Neural cell (in vitro differentiated cells): ENCODE data around the gene ZNF444. TPM values are rescaled to one million over a fixed set of nuclear protein-coding genes. Genes with fewer than 3 reads are reported as not detected.

Experiments
- H2AFZ ChIP-seq: fragments of 200-600, 300-800 bp; sonication (generic), shearing (Covaris generic); 2 replicates; pipeline ENCODE4 v1.6.0; 2014; ENCODE audit warnings: low read depth, mild to moderate bottlenecking, antibody characterized with exemption, low read length, moderate library complexity
- H3F3A ChIP-seq: fragments of 200-600 bp; shearing (Covaris generic); 2 replicates; pipeline ENCODE4 v1.6.1; 2016; ENCODE audit warnings: mild to moderate bottlenecking, moderate library complexity, mixed read lengths, antibody characterized with exemption, low read length; ENCODE audit not compliant: insufficient read depth, poor library complexity, severe bottlenecking
- H3K27ac ChIP-seq: fragments of 200-600, 300-800 bp; sonication (generic), shearing (Covaris generic); 2 replicates; pipeline ENCODE4 v1.5.1; 2014; ENCODE audit warnings: mild to moderate bottlenecking, low read length, moderate library complexity
- H3K27me3 ChIP-seq: fragments of 300-800, 200-600 bp; sonication (generic), shearing (Covaris generic); 2 replicates; pipeline ENCODE4 v1.6.0; 2014; ENCODE audit warnings: mild to moderate bottlenecking, low read depth, low read length, moderate library complexity; ENCODE audit not compliant: insufficient read depth
- H3K36me3 ChIP-seq: fragments of 300-800, 200-600 bp; sonication (generic), shearing (Covaris generic); 2 replicates; pipeline ENCODE4 v1.5.1; 2014; ENCODE audit warnings: mild to moderate bottlenecking, antibody characterized with exemption, low read length, moderate library complexity; ENCODE audit not compliant: insufficient read depth
- H3K4me2 ChIP-seq: fragments of 300-800, 200-600 bp; sonication (generic), shearing (Covaris generic); 2 replicates; pipeline ENCODE4 v1.6.0; 2014; ENCODE audit warnings: mild to moderate bottlenecking, low read length
- H3K4me3 ChIP-seq: fragments of 300-800, 200-600 bp; sonication (generic), shearing (Covaris generic); 2 replicates; pipeline ENCODE4 v1.5.1; 2014; ENCODE audit warnings: mild to moderate bottlenecking, low read length, moderate library complexity
- H3K79me2 ChIP-seq: fragments of 200-600 bp; shearing (Covaris generic); replicated peaks from 2 replicates; pipeline ENCODE4 v1.6.0; 2014; ENCODE audit warnings: mild to moderate bottlenecking, low read length, moderate library complexity; ENCODE audit not compliant: insufficient read depth
- H3K9ac ChIP-seq: fragments of 300-800, 200-600 bp; sonication (generic), shearing (Covaris generic); 2 replicates; pipeline ENCODE4 v1.6.1; 2016; ENCODE audit warnings: mild to moderate bottlenecking, low read length, mixed read lengths
- H3K9me2 ChIP-seq: fragments of 200-600 bp; shearing (Covaris generic); 2 replicates; pipeline ENCODE4 v1.6.1; 2016; ENCODE audit warnings: mild to moderate bottlenecking, low read length, mixed read lengths; ENCODE audit not compliant: insufficient read depth
- H3K9me3 ChIP-seq: fragments of 200-600, 300-800 bp; sonication (generic), shearing (Covaris generic); 2 replicates; pipeline ENCODE4 v1.6.1; 2016; ENCODE audit warnings: mild to moderate bottlenecking, mixed run types, low read length, moderate library complexity, mixed read lengths
- H4K20me1 ChIP-seq: fragments of 200-600 bp; shearing (Covaris generic); 2 replicates; pipeline ENCODE4 v1.6.1; 2016; ENCODE audit warnings: mild to moderate bottlenecking, mixed run types; ENCODE audit not compliant: insufficient read depth
- CTCF ChIP-seq: fragments of 450-650 bp; IDR thresholded peaks from 2 replicates; pipeline ENCODE4 v1.5.1; 2014; ENCODE audit warnings: antibody characterized with exemption, mild to moderate bottlenecking, moderate library complexity; ENCODE audit not compliant: poor library complexity, severe bottlenecking
- EP300 ChIP-seq: fragments of 450-650 bp; conservative IDR thresholded peaks from 2 replicates; pipeline ENCODE4 v1.6.1; 2014; ENCODE audit warnings: antibody characterized with exemption, mild to moderate bottlenecking, moderate library complexity; ENCODE audit not compliant: poor library complexity, severe bottlenecking
- EZH2 ChIP-seq: fragments of 200-600, 300-800 bp; shearing (Covaris generic), sonication (generic); IDR thresholded peaks from 2 replicates; pipeline ENCODE4 v1.6.1; 2014; ENCODE audit warnings: antibody characterized with exemption, low read length, borderline replicate concordance, mild to moderate bottlenecking; ENCODE audit not compliant: insufficient read depth, poor library complexity, severe bottlenecking
- MXI1 ChIP-seq: fragments of 450-650 bp; conservative IDR thresholded peaks from 2 replicates; pipeline ENCODE4 v1.6.1; 2014; ENCODE audit warnings: antibody characterized with exemption, mild to moderate bottlenecking; ENCODE audit not compliant: poor library complexity, severe bottlenecking
- POLR2AphosphoS5 ChIP-seq: IDR thresholded peaks from 2 replicates; pipeline ENCODE4 v1.6.1; 2012
- RAD21 ChIP-seq: fragments of 450-650 bp; conservative IDR thresholded peaks from 2 replicates; pipeline ENCODE4 v1.6.1; 2014; ENCODE audit warnings: antibody characterized with exemption, mild to moderate bottlenecking, moderate library complexity
- REST ChIP-seq: IDR thresholded peaks from 2 replicates; pipeline ENCODE4 v1.6.1; 2012; ENCODE audit warnings: borderline replicate concordance
- SMC3 ChIP-seq: fragments of 450-650 bp; conservative IDR thresholded peaks from 2 replicates; pipeline ENCODE4 v1.6.1; 2014; ENCODE audit warnings: antibody characterized with exemption, mild to moderate bottlenecking, moderate library complexity; ENCODE audit not compliant: poor library complexity
- TAF1 ChIP-seq: IDR thresholded peaks from 2 replicates; pipeline ENCODE4 v1.6.1; 2012; ENCODE audit warnings: low read depth
- polyA plus RNA-seq: library from polyadenylated mRNA; depleted of rRNA; stranded (reverse); fragments of >200 nt; gene quantifications from 2 replicates; pipeline ENCODE4 v1.2.3, GENCODE V29; 2014

The ZNF444 gene
- polyA plus RNA-seq, 1 donor from 2014 or later, result 45.6 TPM

GRCh38 chr19:56120371-56121179 lies 20.5 kb upstream of the ZNF444 start:
- Histone ChIP-seq H3K4me2 (peak overlapping the region; percentile 39), H3K27ac (peak overlapping the region; percentile 70), H3K9ac (peak overlapping the region; percentile 81), H4K20me1 (no peaks in the 10 kb centered on the region), H3K36me3 (no peaks in the 10 kb centered on the region), H3K27me3 (no peaks in the 10 kb centered on the region), H3F3A (no peaks in the 10 kb centered on the region), H2AFZ (no peak overlapping the region), H3K4me3 (peak overlapping the region; percentile 91), H3K9me2 (no peaks in the 10 kb centered on the region), H3K9me3 (no peaks in the 10 kb centered on the region), H3K79me2 (peaks cover 31% of the 10 kb centered on the region)
- TF ChIP-seq RAD21, result no peak
- no peak for TF ChIP-seq EP300
- TF ChIP-seq TAF1, result no peak
- no peak for TF ChIP-seq SMC3

- Histone ChIP-seq H4K20me1 (no peaks in the 10 kb centered on the region), H2AFZ (peak within 1 kb of the TSS; percentile 66), H3K9me3 (no peaks in the 10 kb centered on the region), H3K4me3 (peak within 1 kb of the TSS; percentile 91), H3K79me2 (peaks cover 25% of the 10 kb centered on the region), H3K36me3 (no peaks in the 10 kb centered on the region), H3K9me2 (no peaks in the 10 kb centered on the region), H3K9ac (peak within 1 kb of the TSS; percentile 81), H3K4me2 (peak within 1 kb of the TSS; percentile 49), H3K27ac (peak within 1 kb of the TSS; percentile 70), H3K27me3 (no peaks in the 10 kb centered on the region), H3F3A (no peaks in the 10 kb centered on the region)
- peak; percentile 41 for TF ChIP-seq POLR2AphosphoS5
- TF ChIP-seq REST, result no peak
- TF ChIP-seq EZH2, result no peak
- TF ChIP-seq MXI1, result peak; percentile 64
- TF ChIP-seq EP300, result peak; percentile 61
- TF ChIP-seq SMC3, result peak; percentile 43
- TF ChIP-seq CTCF, result no peak
- TF ChIP-seq TAF1, result no peak
- TF ChIP-seq RAD21, result no peak
These were observed 19.6 kb upstream of the ZNF444 start, which contains the start of gene ZNF787 for GRCh38 chr19:56121180-56122167. Gene ZNF787, minus strand, starts transcription at chr19:56121295. Its CDS starts 18,078 bp downstream, at chr19:56103217.
